Inferior parietal cortex (tissue), 1 donor: ENCODE data around the gene ST3GAL5.
"Not testable (repeated sequence)": the region's sequence is repeated elsewhere in the genome, so short reads cannot be mapped to it uniquely, and the experiment has no call there.

ENCODE experiments used
- DNase-seq: peaks from one replicate; pipeline ENCODE4 v3.0.0-alpha.2; 2016; ENCODE audit errors: extremely low spot score

The ST3GAL5 gene

DNA sequence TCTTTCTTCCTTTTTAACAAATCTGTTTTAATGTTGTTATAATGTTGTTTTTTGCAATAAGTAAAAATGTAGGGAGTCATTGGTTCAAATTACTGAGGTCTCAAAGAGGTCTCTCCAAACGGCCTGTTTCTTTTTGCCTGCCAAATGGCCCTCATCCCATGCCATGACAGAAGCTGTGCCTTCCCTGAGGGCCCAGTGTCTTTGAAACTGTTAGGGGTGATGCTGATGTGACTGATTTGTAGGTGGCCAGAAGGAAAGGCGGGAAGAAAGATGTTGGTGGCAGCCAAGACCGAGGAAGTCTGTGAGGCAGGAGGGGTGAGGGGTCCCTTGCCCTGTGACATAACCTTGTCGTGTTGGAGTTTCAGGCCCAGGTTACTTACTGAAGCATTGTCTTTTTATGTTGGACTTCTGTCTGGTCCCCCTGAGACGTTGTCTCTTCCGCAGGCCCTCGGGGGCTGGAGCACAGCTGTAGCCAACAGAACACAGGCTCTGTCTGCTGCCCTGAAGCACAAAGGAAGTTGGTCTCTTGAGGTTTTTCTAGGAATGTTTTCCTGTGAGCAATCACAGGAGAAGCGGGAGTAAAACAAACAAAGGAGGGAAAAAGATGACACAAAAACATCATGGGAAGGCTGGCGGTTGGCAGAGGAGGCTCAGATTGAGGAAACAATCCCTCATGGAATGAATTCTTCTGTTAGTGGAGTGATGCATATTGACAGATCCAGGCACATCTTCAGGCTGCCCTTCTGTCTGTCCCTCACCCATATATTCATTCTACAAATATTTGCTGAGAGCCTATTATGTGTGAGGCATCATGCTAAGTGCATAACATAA is 4.9 kb upstream of the ST3GAL5 start:
- no peak for DNase-seq

DNA sequence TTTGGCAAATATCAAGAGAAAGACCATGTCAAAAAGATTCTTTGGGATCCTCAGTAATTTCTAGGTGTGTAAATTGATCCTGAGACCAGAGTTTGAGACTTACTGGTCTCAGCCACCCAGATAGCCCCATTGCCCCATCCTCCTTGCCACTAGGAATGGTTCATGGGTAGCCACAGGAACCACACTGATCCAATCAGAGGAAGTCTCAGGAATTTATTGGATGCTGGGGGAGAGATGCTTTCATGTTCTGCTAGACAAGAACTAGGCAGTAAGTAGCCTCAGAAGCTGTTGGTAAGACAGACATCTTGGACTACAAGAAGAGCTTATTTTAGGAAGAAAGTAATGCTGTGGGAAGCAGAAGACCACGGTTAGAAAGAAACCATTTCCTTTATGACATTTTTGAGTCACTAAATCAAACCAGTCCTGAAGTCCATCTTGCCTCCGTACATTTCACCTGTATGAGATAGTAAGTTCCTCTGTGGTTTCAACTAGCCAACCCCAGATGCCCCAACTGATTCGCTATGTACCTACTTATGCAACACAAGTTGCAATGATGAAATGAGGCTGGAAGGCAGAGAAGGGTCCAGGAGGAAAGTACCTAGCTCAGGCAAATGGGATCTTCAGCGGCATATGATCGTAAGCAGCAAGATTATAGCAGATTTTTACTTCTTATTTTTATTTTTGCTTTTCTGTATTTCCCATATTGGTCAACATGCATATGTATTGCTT is 3.6 kb upstream of the ST3GAL5 start:
- DNase-seq: no peak

DNA sequence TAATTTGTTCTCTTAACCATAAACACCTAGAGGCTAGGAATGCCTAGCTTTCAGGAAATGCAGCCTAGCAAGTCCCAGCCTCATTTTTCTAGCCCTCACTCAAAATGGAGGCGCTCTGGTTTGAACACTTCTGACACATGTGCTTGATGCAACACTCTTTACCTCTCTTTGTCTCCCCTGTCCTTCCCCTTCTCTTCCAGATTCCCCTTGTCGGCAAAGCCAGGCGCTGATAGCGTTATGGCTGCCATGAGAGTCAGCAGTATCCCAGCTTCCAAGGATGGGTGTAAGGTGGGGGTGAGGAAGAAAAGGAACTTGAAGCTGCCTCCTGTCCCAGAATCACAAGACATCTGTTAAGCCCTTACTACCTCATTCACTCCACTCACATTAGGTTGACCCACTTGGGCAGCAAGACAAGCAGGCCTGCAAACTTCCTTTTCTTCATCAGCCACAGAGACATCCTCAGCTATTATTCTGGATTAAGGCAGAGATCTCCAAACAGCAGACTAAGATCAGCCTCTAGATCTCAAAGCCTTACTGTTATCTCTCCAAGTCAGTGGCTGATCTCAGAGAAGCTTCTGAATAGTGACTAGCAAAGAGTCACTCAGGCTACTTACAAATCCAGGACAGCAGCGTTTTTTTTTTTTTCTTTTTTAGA is 1.9 kb upstream of the ST3GAL5 start:
- DNase-seq: no peak

- no peak for DNase-seq
These were observed 964 bp upstream of the ST3GAL5 start for GRCh38 chr2:85889627-85890281.

GRCh38 chr2:85888020-85888683 is 638 bp downstream of the ST3GAL5 start:
- no peak for DNase-seq

DNA sequence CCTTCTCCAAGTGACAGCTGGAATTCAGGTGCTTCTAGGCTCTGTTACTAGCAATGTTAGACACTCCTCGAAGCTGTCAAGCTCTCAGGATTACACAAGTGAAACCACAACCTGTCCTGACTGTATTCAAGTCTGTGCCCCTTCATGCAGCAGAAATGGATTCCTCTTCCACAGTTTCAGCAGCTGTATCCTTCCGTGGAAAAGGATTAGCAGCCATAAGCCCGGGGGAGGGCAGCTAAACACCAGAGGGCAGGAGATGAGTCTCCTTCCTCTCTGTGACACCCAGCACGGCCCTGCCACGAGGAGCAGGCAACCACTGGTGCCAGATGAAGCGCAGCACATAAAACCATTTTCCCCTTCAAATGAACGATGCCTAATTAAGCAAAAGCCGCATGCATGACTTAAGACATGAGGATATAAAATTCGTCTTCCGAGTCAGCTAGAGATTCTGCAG is 1.2 kb downstream of the ST3GAL5 start:
- peak; percentile 80 for DNase-seq

GRCh38 chr2:85886590-85886989 is 2.2 kb downstream of the ST3GAL5 start:
- peak; percentile 69 for DNase-seq

DNA sequence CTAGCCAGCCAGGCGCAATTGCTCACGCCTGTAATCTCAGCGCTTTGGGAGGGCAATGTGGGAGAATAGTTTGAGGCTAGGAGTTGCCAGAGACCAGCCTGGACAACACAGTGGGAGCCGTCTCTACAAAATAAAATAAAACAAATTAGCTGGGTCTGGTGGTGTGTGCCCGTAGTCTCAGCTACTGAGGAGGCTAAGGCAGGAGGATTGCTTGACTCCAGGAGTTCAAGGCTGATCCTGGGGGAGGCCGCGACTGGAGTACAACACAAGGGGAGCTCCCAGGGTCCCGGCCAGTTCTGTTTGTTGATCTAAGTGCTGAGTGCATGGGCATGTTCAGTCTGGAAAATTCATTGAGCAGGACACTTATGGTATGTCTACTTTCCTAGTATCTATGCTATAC is 2.6 kb downstream of the ST3GAL5 start:
- no peak for DNase-seq

DNA sequence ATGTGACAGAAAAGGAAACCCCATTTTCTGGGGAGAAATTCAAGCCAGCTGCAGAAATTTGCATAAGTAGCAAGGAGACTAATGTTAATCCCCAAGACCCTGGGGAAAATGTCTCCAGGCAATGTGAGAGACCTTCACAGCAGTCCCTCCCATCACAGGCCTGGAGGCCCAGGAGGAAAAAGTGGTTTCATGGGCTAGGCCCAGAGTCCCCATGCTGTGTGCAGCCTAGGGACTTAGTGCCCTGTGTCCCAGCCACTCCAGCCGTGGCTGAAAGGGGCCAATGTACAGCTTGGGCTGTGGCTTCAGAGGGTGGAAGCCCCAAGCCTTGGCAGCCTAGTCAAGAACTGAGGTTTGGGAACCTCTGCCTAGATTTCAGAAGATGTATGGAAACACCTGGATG is 7.0 kb downstream of the ST3GAL5 start:
- not testable (repeated sequence) for DNase-seq

DNA sequence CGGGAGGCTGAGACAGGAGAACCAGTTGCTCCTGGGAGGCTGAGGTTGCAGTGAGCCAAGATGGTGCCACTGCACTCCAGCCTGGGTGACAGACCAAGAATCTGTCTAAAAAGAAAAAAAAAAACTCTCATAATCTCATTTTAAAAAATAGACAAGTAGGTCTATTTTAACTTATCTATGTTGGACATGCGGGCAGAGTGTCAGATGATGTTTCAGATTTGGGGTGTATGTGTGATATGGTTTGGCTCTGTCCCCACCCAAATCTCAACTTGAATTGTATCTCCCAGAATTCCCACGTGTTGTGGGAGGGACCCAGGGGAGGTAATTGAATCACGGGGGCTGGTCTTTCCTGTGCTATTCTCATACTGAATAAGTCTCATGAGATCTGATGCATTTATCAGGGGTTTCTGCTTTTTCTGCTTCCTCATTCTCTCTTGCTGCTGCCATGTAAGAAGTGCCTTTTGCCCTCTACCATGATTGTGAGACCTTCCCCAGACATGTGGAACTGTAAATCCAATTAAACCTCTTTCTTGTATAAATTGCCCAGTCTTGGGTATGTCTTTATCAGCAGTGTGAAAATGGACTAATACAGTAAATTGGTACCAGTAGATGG is 8.0 kb downstream of the ST3GAL5 start:
- DNase-seq: not testable (repeated sequence)

- no peak for DNase-seq
These were observed 9.9 kb downstream of the ST3GAL5 start for GRCh38 chr2:85878719-85879370.

DNA sequence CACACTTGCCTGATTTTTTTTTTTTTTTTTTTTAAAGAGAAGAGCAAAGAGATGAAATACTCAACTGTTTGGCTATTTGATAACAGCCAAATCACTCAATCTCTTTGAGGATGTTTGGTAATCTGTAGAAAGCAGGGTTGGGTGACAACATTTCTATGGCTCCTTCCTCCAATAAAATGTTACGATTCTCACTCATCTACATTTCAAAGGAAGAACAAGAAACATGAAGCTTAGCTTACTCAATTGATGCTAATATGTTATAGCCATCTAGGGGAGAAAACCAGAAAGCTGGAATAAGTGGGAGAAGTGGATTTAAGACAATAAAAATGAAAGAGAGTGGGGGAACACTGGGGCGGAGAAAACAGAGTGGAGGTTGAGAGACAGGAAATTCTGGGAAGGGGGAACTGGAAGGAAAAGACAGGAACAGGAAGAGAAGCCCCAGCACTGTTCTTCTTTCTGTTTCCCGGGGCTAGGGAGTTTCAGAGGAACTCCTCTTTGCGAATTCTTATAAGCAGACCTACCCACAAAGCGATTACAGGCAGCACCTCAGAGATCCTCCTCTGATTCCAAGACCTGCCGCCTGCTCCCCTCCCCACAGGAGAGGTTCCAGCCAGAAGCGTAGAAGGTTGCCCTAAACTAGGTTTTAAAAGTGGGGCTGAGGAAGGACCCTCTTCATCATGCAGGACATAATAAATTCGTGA is 13.3 kb downstream of the ST3GAL5 start:
- no peak for DNase-seq

DNA sequence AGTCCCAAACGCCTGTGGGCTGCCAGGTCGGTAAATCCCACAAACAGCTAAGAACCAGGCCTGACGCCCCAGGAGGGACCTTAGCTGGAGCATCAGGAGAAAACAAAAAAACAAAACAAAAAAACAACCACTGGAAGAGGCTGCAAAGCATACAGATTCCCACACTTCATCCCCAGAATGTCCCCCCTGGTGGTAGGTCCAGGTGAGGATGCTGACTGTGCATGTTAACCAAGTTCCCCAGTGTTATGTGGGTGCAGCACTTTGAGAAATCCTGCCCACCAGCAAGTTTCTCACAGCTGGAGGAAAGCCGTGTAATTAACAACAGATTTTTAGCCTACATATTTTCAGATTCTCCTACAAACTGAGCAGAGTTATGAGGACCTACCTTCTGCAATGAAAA is 15.1 kb downstream of the ST3GAL5 start:
- DNase-seq: no peak

DNA sequence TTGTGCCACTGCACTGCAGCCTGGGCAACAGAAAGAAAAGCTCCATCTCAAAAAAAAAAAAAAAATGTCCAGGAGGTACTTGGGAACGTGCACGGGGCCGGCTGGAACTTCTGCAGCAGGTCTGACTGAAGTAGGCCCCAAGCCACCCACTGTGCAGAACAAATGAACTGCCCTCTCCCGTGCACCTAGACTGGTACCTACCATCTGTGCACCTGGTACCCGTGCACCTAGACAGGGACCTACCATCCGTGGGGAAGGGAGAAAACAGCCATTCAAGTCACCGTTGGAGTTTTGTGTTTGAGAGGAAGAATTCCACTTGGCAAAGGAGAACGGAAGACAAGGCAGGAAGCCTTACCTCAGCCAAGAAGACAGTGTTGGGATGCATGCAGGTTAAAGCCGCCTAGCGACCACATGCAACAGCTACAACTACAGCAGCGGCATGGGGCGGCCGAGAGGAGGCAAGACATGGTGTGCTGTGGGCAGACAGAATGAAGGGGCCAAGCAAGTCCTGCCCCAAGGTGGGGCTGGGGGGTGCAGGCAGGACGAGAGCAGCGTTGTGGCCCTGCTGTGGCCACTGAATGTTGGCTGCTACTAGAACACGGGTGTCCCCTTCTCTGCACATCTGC is 16.1 kb downstream of the ST3GAL5 start:
- no peak for DNase-seq

DNA sequence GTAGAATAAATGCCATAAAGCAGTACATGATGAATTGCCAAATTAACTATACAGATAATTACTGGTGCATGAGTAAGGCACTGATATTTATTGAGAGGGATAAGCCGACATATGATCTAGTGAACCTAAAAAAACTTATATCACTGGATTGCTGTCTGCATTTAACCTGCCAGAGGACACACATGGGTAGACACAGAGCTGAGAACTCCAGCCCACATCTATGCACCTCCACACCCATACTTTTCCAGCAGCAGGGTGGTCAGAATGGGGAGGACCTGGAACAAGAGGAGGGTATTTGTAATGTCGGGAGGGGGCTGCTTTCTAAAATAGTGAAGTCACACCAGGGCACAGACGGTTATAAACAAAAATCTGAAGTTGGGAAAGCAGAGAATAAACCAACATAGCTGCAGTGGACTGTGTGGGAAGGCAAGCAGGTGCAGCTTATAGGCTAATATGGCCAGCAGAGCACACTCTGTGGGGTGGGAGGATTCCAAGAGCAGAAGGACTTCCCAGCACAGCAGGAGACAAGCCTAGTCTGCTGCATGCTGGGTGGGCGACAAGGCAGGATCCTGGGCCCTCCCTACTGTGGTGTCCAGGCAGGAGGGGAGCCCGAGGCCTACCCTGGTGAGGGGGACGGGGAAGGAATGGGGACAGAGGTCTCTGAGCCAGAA is 17.2 kb downstream of the ST3GAL5 start:
- no peak for DNase-seq

- DNase-seq: no peak
These were observed 20.0 kb downstream of the ST3GAL5 start for GRCh38 chr2:85868822-85869221.

DNA sequence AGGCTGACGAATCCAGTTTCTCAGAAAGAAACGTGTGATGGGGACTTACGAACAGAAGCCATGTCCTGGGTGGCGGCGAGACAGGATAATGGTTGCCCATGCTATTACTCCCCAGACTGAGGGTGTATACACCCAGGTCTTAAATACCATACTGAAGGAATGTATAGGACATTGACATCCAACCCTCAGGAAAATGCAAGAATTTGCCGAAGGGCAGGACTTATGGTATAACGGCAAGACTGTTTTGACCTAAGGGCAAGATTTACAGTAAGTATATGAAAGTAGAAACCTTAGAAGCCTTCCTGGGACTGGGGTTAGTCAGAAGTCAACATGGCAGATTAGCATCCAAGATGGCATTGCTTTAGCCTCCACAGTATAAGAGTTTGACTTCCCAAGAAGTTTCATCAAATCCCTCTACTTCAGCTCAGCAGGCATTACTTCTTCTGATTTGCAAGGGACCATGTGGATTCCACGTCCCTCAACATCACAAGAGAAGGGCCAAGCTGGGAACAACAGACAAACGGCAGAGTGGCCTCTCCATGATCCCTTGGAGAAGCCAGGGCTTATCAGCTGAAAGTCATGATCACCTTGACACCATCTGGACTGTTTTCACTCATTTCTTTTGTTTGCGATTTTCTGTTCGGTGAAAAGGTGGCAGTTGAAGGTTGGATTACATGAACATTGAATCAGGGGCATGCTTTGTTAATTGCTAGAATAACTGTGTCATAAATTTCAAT is 21.1 kb downstream of the ST3GAL5 start:
- no peak for DNase-seq

- DNase-seq: no peak
These were observed 21.7 kb downstream of the ST3GAL5 start for GRCh38 chr2:85867121-85867520.
